Cardiac fibroblast (primary cell): ENCODE data around the gene MARK2.

ENCODE experiments used
- DNase-seq, 2 donors: peaks; one replicate each; pipeline versions ENCODE4 v3.0.0 to v3.0.0-alpha.2; 2010; ENCODE audit warnings: low read depth in 2 of 2
- H3K4me3 ChIP-seq, 2 donors: replicated peaks in 1 of 2; 1 replicate in 1 of 2; 2 replicates in 1 of 2; pipeline ENCODE4 v1.5.1; 2011; ENCODE audit warnings: low read depth in 2 of 2, low read length in 2 of 2, mild to moderate bottlenecking in 2 of 2, moderate library complexity in 1 of 2
- TF ChIP-seq, protein P1 (sequence below): IDR thresholded peaks from one replicate; pipeline ENCODE4 v1.5.1; 2011; ENCODE audit warnings: low read depth, mild to moderate bottlenecking, low read length, inconsistent platforms

MARK2 gene

GRCh38 chr11:63910675-63911074 lies 71.8 kb downstream of the MARK2 start:
- DNase-seq, result no peak
- TF ChIP-seq, protein P1, sequence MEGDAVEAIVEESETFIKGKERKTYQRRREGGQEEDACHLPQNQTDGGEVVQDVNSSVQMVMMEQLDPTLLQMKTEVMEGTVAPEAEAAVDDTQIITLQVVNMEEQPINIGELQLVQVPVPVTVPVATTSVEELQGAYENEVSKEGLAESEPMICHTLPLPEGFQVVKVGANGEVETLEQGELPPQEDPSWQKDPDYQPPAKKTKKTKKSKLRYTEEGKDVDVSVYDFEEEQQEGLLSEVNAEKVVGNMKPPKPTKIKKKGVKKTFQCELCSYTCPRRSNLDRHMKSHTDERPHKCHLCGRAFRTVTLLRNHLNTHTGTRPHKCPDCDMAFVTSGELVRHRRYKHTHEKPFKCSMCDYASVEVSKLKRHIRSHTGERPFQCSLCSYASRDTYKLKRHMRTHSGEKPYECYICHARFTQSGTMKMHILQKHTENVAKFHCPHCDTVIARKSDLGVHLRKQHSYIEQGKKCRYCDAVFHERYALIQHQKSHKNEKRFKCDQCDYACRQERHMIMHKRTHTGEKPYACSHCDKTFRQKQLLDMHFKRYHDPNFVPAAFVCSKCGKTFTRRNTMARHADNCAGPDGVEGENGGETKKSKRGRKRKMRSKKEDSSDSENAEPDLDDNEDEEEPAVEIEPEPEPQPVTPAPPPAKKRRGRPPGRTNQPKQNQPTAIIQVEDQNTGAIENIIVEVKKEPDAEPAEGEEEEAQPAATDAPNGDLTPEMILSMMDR, result no peak
- H3K4me3 ChIP-seq, result no peak overlapping the region

- DNase-seq, result no peak
- TF ChIP-seq, protein P1, result no peak
- no peak overlapping the region for H3K4me3 ChIP-seq
These were observed 72.5 kb downstream of the MARK2 start for GRCh38 chr11:63911440-63911839.

DNA sequence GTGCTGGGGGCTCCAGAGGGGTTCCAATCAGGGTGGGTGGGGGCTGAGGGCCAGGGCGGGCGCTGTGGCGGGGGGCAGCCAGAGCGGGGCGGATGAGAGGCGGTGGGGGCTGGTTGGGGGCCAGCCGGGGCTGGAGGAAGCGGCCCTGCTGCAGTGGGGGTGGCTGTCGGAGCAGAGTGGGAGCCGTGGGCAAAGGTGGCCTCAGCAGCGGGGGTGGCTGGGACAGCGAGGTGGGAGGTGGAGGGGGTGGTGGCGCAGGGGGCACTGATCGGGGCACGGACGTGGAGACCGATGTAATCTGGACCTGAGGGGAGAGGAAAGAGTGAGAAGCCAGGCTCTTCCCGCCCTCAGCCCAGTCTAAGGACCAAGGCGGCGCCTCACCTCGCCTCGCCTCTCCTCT lies 73.0 kb downstream of the MARK2 start:
- H3K4me3 ChIP-seq, result no peak overlapping the region
- TF ChIP-seq, protein P1, result no peak
- DNase-seq, result no peak

DNA sequence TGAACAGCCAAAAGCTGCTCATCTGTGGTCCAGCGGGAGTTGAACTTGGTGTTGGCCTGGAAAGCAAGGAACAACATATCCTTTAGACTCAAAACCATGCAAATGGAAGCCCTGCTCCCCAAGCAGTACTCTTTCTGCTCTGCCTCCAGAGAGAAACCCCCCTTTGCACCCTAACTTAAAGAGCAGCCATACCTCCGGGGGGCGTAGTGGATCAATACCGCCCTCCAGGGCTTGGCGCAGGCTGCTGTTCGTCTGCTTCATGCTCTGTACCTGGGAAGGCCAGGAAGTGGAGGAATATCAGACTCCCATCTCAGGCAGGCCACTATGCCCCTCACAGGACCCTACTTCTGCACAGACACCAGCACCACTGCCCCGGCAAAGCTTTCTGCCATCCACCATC lies 73.8 kb downstream of the MARK2 start:
- no peak for DNase-seq
- TF ChIP-seq, protein P1, result no peak
- H3K4me3 ChIP-seq, result no peak overlapping the region

DNA sequence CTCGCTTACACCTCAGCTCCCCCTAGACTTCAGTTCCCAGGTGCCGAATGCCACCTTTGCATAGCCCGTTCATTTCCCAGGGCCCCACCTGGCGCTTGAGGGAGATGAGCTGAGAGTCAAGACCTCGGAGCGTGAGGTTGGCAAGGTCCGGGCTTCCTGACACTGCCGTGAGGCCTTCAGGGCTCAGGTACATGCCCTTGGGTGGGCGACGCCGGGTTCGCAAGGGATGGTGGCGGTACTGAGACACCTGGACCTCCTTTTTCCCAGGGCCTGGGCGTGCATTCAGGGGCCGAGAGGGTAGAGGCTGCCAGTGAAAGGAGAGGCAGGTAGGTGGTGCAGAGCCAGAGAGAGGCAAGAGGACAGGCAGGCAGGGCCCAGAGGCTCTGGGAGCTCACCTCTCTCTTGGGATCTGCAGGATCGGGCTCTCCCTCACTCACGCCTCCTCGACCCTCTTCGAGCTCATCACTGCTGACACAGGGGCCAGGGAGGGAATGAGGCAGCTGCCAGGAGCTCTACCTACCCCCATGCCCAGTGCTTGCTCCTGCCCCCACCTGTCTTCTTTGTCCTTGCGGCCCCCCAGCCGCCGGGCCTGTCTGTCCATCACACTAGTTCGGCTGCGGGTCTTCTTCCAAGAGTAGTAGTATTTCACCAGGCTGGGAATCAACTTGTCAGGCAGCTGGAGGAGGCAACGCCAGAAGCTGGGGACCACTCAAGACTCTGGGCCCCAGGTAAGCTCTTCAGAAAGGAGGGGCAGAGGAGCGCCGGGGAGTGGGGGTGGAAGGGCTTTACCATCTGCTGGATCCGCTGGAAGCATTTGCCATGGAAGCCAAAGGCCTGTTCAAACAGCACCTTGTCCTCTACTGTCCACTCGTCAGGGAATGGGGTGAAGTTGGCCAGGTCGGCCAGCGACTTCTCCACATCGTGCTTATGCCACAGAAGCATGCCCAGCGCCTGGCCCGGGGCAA lies 75.2 kb downstream of the MARK2 start:
- TF ChIP-seq, protein P1, result no peak
- no peak for DNase-seq
- H3K4me3 ChIP-seq, result no peak overlapping the region

GRCh38 chr11:63914896-63915691 lies 76.2 kb downstream of the MARK2 start:
- no peak overlapping the region for H3K4me3 ChIP-seq
- DNase-seq, result no peak
- TF ChIP-seq, protein P1, result no peak
